ENCODE data around the gene ITIH4.

ITIH4 gene

DNA sequence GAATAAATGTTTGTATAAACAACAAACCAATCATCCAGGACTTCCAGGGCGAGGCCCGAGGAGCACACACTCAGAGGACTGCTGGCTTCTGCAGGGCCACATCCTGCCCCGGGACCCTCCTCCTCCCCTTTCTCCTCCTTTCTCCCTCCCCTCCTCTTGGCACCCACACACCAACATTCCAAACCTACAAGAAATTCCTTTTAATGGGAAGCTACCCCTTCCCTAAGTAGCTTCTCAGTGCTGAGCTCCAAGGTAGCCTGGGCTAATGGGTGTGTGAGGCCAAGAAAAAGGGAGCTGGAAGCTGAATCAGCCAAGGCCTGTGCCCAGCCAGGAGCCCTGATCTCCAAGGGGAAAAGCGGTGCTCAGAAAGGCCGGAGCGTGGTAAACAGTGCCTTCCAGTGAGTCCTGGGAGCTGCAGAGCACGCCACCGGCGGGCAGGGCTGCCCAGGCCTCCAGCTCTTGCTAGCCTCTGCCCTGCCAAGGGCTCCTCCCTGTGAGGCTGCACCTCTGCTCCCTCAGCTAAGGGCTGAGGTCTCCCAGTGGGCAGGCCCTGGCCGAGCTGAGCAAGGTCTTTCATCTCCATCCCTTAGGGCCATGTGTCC is 32.0 kb downstream of the ITIH4 start:
- no peak for DNase-seq (ENCODE audit: low read depth in 2 of 2)

- DNase-seq (ENCODE audit: low read depth in 2 of 2), result no peak
These were observed 34.1 kb downstream of the ITIH4 start for GRCh38 chr3:52796411-52796810.

DNA sequence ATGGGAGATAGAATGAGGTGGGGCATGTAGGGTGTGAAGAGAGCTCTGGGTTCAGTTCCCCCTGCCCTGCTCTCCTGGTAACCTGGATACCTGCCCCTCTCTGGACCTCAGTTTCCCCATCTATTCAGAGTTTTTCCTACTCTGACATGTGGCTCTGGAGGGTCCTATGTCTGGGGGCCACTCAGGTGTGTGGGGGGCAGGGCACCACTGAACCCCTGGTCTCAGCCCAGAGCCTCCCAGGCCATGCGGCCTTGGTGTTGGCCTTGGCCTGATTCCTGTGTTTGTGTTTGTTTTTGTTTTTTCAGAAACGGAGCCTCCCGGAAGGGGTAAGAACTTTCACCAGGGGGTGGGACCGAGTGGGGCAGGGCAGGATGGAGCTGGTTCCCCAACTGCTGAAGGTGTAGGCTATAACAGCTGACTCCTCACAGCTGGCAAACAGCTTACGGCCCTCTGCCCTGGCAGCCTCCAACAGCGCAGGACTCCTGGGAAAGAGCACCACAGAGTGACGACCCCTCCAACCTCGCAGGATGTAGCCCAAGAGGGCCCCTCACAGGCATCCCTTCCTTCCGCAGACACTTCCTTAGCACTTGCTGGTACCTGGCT is 35.1 kb downstream of the ITIH4 start:
- no peak for DNase-seq (ENCODE audit: low read depth in 2 of 2)

DNA sequence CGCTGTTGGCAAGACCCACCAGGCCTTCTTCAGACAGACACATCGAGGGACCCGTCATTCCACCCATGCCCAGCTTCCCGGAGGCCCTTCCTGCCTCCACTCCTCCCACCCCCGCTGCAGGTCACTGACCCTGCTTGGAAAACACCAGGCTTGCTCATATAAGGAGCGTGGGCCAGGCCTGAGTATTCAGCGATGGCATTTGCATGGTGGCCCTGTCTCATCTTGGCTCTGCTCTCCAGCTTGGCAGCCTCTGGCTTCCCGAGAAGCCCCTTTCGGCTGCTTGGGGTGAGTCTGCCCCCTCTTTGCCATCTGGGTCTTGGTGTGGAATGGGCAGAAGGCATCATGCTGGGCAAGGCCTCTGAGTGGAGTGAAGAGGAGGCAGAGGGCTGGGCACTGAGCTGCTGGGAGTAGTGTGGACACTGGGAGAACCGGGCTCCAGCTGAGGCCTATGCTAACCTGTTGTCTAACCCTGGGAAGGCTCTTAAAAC is 35.8 kb downstream of the ITIH4 start, which contains the start of gene ITIH3:
TSS of gene ITIH3 (plus strand) at position 185 of the 488 bp plus-strand sequence. CDS start at position 193, 8 bp downstream.
- DNase-seq (ENCODE audit: low read depth in 2 of 2), result no peak

- DNase-seq (ENCODE audit: low read depth in 2 of 2), result no peak
These were observed 36.5 kb downstream of the ITIH4 start for GRCh38 chr3:52793702-52794611.

GRCh38 chr3:52792961-52793695 is 37.3 kb downstream of the ITIH4 start:
- no peak for DNase-seq (ENCODE audit: low read depth in 2 of 2)

DNA sequence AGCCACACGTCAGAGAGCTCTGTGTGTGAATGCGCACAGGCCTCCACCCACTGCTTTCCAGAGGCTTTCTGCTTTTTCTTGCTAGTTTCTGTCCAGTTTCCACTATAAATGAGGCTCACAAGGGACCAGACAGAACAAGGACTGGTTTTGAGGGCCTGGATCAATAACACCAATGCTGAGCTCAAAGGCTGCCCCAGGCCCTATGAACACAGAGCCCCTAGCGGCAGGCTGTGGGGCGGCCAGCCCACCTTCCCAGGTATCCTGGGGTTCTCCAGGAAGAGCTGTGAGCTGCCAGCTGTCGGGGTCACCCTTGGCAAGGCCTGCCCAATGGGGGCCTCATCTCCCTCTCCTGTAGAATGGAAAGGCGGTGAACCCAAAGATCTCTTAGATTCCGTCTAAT is 38.1 kb downstream of the ITIH4 start:
- no peak for DNase-seq (ENCODE audit: low read depth in 2 of 2)

DNA sequence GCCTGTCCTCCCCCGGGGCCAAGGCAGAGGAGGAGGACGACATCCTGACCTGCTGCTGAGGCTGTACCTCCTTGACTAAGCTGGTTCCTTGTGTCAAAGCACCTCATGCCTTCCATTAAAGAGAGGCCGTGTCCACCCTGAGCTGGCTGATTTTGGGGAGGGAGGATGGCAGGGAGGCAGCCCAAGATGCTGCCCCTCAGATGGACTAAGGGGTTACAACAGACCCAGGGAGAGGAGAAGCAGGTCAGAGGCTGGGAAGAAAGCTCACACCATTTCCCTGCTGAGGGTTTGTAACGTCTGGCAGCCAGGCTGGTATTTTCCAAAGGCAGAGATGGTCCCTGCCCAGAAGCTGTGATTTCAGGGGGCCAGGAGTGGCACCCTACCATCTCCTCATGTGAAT is 38.5 kb downstream of the ITIH4 start:
- DNase-seq (ENCODE audit: low read depth in 2 of 2), result no peak

GRCh38 chr3:52791366-52791765 is 39.1 kb downstream of the ITIH4 start:
- no peak for DNase-seq (ENCODE audit: low read depth in 2 of 2)

DNA sequence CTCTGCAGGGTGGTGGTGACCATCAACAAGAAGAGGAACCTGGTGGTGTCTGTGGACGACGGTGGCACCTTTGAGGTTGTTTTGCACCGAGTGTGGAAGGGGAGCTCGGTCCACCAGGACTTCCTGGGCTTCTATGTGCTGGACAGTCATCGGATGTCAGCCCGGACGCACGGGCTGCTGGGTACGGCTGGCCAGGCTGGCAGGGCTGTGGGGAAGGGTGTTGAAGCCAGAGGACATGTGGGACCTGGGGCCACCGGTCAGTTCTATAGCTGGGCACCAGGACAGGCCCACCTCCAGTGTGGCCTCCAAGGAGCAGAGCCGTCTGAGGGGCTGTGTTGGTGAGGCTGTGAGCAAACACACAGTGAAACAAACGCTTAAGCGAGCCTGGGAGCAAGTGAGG is 39.7 kb downstream of the ITIH4 start:
- no peak for DNase-seq (ENCODE audit: low read depth in 2 of 2)

- no peak for DNase-seq (ENCODE audit: low read depth in 2 of 2)
These were observed 40.1 kb downstream of the ITIH4 start for GRCh38 chr3:52790337-52790736.

- no peak for DNase-seq (ENCODE audit: low read depth in 2 of 2)
These were observed 40.8 kb downstream of the ITIH4 start for GRCh38 chr3:52789746-52790040.

- DNase-seq (ENCODE audit: low read depth in 2 of 2), result no peak
These were observed 41.4 kb downstream of the ITIH4 start for GRCh38 chr3:52788890-52789745.

DNA sequence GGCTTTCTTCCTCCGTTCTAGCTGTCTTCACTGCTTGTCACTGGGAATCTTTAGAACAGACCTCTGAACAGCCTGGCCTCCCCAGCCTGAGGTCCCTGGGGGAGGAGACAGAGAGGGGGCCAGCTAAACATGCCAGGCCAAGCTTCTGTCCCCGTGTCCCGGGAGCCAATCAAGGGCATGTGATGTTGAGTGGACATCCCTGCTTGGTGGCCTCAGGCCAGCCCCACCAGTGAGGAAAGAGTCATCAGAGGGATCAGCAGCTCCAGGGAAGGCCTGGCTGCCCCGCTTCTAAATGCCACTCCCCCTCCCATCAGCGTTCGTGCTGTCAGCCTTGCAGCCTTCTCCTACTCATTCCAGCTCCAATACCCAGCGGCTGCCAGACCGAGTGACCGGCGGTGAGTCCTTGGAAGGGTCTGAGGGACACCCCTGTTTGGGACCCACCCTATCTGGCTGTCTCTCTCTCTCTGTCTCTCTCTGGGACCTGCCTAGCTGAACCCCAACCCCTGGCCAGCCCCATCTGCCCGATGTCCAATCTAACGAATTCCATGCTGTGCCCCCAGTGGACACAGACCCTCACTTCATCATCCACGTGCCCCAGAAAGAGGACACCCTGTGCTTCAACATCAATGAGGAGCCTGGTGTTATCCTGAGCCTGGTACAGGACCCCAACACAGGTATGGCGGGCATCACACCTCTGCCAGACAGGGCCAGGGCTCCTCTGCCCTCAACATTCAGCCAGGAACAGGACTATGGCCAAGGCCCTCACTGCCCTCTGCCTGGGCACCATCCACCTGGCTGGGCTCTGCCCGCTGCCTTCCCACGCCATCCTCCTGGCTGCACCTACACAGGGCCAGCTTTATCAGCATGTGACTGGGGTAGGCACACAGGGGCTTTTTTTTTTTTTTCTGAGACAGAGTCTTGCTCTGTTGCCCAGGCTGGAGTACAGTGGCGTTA is 42.5 kb downstream of the ITIH4 start:
- DNase-seq (ENCODE audit: low read depth in 2 of 2), result no peak

DNA sequence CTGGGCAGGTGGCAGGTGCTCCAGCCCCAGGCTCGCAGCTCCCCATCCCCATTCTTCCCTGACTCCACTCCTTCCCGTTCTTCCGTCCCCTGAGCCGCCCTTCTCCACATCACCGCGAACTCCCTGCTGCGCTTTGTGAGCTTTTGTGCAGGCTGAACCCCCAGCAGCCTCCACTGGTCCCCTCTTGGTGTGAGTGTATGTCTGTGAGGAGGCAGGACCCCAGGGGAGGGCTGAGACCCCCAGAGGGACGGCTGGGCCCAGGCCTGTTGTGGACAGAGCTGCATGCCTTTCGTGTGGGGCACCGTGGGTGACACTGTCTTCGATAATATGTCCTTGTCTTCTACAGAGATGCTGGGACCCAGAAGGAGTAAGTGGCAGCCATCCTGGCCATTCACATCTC is 43.2 kb downstream of the ITIH4 start:
- DNase-seq (ENCODE audit: low read depth in 2 of 2), result no peak

DNA sequence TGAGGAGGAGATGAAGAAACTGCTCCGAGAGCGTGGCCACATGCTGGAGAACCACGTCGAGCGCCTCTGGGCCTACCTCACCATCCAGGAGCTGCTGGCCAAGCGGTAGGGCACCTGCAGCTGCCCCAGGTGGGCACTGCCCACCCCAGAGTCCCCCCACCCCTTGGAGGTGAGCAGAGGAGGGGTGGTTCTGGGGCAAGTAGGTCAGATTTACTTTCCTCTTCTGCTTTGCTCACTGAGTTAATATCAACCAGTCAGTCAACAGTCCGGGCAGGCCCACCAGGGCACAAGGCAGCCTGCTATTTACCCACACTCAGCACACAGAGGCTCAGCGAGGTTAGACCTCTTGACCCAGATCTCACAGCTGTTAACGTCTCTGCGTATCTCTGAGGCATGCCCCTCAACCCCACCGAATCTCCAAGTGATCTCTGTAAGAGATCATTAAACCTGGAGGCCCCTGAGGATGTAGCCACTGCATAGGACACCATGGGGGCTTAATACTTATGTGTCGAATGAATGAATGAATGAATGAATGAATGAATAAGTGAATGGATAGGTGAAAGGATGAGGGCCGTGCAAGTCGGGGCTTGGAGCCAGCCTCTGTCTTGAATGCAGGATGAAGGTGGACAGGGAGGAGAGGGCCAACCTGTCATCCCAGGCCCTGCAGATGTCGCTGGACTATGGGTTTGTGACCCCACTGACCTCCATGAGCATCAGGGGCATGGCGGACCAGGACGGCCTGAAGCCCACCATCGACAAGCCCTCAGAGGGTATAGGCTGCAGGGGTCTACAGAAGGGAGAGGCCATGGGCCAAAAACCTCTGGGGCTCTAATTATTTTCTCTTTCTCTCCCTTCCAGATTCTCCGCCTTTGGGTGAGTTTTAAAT is 43.9 kb downstream of the ITIH4 start:
- no peak for DNase-seq (ENCODE audit: low read depth in 2 of 2)

DNA sequence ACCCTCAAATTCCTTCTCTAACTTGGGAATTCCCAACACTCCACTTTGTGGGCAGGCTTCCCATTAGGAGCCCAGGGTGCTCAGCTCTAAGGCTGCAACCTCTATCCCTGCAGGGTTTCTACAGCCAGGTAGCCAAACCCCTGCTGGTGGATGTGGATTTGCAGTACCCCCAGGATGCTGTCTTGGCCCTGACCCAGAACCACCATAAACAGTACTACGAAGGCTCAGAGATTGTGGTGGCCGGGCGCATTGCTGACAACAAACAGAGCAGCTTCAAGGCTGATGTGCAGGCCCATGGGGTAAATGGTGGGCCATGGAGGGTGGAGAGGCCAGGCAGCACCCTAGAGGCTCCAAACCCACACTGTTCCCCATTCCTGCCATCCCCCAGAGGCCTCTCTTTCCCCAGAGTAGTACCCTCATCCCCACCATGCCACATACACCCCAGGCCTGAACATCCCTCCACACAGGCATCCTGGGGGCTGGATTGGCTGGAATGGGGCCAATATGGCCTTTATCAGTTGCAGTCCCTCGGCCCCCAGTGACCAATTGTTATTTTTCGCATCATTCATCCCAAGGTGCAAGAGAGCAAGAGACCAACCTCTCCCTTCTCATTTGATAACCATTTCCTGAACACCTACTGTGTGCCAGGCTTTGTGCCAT is 45.4 kb downstream of the ITIH4 start:
- DNase-seq (ENCODE audit: low read depth in 2 of 2), result no peak

DNA sequence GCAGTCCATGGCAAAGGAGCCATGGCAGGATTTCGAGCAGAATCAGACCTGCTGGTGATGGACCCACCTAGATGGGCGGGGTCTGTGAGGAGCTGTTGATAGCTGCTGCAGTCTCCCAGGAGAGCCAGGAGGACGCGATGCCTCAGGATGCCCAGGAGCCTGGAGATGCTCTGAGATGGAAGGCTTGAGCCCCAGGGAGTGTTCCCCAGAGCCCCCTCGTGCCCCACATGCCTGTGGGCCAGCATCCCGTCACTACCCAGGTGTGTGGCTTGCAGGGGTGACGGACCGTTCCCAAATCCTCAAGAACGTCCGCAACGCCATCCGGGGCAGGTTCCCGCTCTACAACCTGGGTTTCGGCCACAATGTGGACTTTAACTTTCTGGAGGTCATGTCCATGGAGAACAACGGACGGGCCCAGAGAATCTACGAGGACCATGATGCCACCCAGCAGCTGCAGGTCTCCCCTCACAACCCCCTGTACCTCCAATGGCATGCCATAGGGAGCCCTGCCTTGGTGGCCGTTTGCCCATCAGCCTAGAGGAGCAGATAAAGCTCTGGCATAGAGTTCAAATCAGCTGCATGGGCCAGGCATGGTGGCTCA is 46.4 kb downstream of the ITIH4 start:
- no peak for DNase-seq (ENCODE audit: low read depth in 2 of 2)

All from stimulated activated CD4-positive, alpha-beta T cell treated with anti-CD3 and anti-CD28 coated beads, Interleukin-4, amount 100 ng/mL, for 48 hours (primary cell).